Smooth muscle cell (in vitro differentiated cells): ENCODE data around the gene RIC3. TPM values are rescaled to one million over a fixed set of nuclear protein-coding genes. Genes with fewer than 3 reads are reported as not detected.
"Not testable (repeated sequence)": the region's sequence is repeated elsewhere in the genome, so short reads cannot be mapped to it uniquely, and the experiment has no call there.

Experiments
- DNase-seq: peaks from one replicate; lab custom pipeline; 2025; ENCODE audit not compliant: unreplicated experiment; lab: John Stamatoyannopoulos, UW
- H2AFZ ChIP-seq: fragments of 200-600 bp; sonication (generic); 2 replicates; pipeline ENCODE4 v1.6.0; 2016; ENCODE audit warnings: antibody characterized with exemption, low read depth, mild to moderate bottlenecking
- H3F3A ChIP-seq: fragments of 200-600 bp; sonication (generic); 2 replicates; pipeline ENCODE4 v1.6.0; 2017; ENCODE audit warnings: antibody characterized with exemption, low read depth
- H3K27ac ChIP-seq: fragments of 200-600 bp; sonication (generic); 2 replicates; pipeline ENCODE4 v1.5.1; 2016; ENCODE audit warnings: low read depth, mild to moderate bottlenecking
- H3K27me3 ChIP-seq: fragments of 200-600 bp; sonication (generic); 2 replicates; pipeline ENCODE4 v1.6.1; 2016; ENCODE audit warnings: low read depth, mild to moderate bottlenecking
- H3K36me3 ChIP-seq: fragments of 200-600 bp; sonication (generic); 2 replicates; pipeline ENCODE4 v1.5.1; 2016; ENCODE audit warnings: low read depth
- H3K4me1 ChIP-seq: fragments of 200-600 bp; sonication (generic); 2 replicates; pipeline ENCODE4 v1.5.1; 2016; ENCODE audit warnings: low read depth
- H3K4me2 ChIP-seq: fragments of 200-600 bp; sonication (generic); 2 replicates; pipeline ENCODE4 v1.6.0; 2016; ENCODE audit warnings: mild to moderate bottlenecking
- H3K4me3 ChIP-seq: fragments of 200-600 bp; sonication (generic); 2 replicates; pipeline ENCODE4 v1.5.1; 2016; ENCODE audit warnings: mild to moderate bottlenecking
- H3K79me2 ChIP-seq: fragments of 200-600 bp; sonication (generic); 2 replicates; pipeline ENCODE4 v1.6.0; 2016; ENCODE audit warnings: low read depth, mild to moderate bottlenecking
- H3K9ac ChIP-seq: fragments of 200-600 bp; sonication (generic); 2 replicates; pipeline ENCODE4 v1.6.0; 2016; ENCODE audit warnings: low read depth
- H3K9me3 ChIP-seq: fragments of 200-600 bp; sonication (generic); replicated peaks from 2 replicates; pipeline ENCODE4 v1.5.1; 2016; ENCODE audit warnings: low read depth
- H4K20me1 ChIP-seq: fragments of 200-600 bp; sonication (generic); 2 replicates; pipeline ENCODE4 v1.6.0; 2016; ENCODE audit warnings: low read depth
- WGBS: methylation state at CpG from one replicate; pipeline ENCODE4 v1.1.7; 2016; ENCODE audit warnings: low lambda C conversion rate; 5-methylcytosine and 5-hydroxymethylcytosine counted together
- polyA plus RNA-seq: library from polyadenylated mRNA; unstranded; fragments of >200 nt; fragmentation: Nextera tagmentation; extraction: Ambion mirVana; gene quantifications from 2 replicates; pipeline ENCODE4 v1.2.1, GENCODE V29; 2016
- total RNA-seq: library from RNA; depleted of rRNA; stranded (reverse); fragments of >200 nt; gene quantifications from 2 replicates; pipeline ENCODE4 v1.2.3, GENCODE V29; 2014
- TF ChIP-seq, protein P1 (sequence below): fragments of 200-600 bp; sonication (generic); IDR thresholded peaks from 2 replicates; pipeline ENCODE4 v1.5.1; 2017; ENCODE audit warnings: borderline replicate concordance, mild to moderate bottlenecking, antibody characterized with exemption; ENCODE audit not compliant: insufficient read depth, poor library complexity, severe bottlenecking

Gene RIC3
- total and polyA plus RNA-seq, 2 experiments from 2014 or later = 0.35 to 3.1 TPM

DNA sequence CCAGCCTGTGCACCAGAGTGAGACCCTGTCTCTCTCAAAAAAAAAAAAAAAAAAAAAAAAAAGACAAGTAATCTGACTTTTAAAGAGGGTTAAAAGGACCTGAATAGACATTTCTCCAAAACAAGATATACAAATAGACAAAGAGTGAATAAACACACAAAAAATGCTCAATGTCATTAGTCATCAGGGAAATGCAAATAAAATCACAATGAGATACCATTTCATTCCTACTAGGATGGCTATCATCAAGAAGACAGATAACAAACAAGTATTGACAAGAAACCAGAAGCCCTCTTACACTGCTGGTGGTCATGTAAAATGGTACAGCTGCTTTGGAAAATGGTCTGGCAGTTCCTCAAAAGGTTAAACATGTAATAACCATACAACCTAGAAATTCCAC is 4.1 kb downstream of the RIC3 start:
- Histone ChIP-seq H3K79me2 (no peaks in the 10 kb centered on the region), H4K20me1 (no peaks in the 10 kb centered on the region), H2AFZ (no peak overlapping the region), H3F3A (no peaks in the 10 kb centered on the region), H3K4me1 (peaks cover 13% of the 10 kb centered on the region), H3K27me3 (peaks cover 39% of the 10 kb centered on the region), H3K27ac (no peak overlapping the region), H3K36me3 (no peaks in the 10 kb centered on the region), H3K4me3 (no peak overlapping the region), H3K9ac (no peak overlapping the region), H3K9me3 (no peaks in the 10 kb centered on the region), H3K4me2 (no peak overlapping the region)
- DNase-seq = no peak
- TF ChIP-seq, protein P1, sequence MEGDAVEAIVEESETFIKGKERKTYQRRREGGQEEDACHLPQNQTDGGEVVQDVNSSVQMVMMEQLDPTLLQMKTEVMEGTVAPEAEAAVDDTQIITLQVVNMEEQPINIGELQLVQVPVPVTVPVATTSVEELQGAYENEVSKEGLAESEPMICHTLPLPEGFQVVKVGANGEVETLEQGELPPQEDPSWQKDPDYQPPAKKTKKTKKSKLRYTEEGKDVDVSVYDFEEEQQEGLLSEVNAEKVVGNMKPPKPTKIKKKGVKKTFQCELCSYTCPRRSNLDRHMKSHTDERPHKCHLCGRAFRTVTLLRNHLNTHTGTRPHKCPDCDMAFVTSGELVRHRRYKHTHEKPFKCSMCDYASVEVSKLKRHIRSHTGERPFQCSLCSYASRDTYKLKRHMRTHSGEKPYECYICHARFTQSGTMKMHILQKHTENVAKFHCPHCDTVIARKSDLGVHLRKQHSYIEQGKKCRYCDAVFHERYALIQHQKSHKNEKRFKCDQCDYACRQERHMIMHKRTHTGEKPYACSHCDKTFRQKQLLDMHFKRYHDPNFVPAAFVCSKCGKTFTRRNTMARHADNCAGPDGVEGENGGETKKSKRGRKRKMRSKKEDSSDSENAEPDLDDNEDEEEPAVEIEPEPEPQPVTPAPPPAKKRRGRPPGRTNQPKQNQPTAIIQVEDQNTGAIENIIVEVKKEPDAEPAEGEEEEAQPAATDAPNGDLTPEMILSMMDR = no peak

- not testable (repeated sequence) for H4K20me1 ChIP-seq, H3F3A ChIP-seq, H3K79me2 ChIP-seq, H3K4me1 ChIP-seq, H3K4me2 ChIP-seq, H3K36me3 ChIP-seq, H3K9me3 ChIP-seq, H2AFZ ChIP-seq, H3K27ac ChIP-seq, H3K4me3 ChIP-seq, H3K27me3 ChIP-seq, DNase-seq, H3K9ac ChIP-seq
- WGBS = 79% methylated on average over 13 of the region's 13 CpGs
These were observed 7.1 kb downstream of the RIC3 start for GRCh38 chr11:8161627-8162304.

GRCh38 chr11:8156877-8157276 is 11.9 kb downstream of the RIC3 start:
- Histone ChIP-seq H2AFZ (no peak overlapping the region), H3K27me3 (no peaks in the 10 kb centered on the region), H3K79me2 (no peaks in the 10 kb centered on the region), H3K9ac (no peak overlapping the region), H3K4me3 (no peak overlapping the region), H4K20me1 (no peaks in the 10 kb centered on the region), H3K36me3 (no peaks in the 10 kb centered on the region), H3K27ac (no peak overlapping the region), H3F3A (no peaks in the 10 kb centered on the region), H3K9me3 (no peaks in the 10 kb centered on the region), H3K4me2 (no peak overlapping the region), H3K4me1 (no peaks in the 10 kb centered on the region)
- 51% methylated on average over 3 of the region's 3 CpGs for WGBS
- no peak for DNase-seq
- TF ChIP-seq, protein P1 = no peak

DNA sequence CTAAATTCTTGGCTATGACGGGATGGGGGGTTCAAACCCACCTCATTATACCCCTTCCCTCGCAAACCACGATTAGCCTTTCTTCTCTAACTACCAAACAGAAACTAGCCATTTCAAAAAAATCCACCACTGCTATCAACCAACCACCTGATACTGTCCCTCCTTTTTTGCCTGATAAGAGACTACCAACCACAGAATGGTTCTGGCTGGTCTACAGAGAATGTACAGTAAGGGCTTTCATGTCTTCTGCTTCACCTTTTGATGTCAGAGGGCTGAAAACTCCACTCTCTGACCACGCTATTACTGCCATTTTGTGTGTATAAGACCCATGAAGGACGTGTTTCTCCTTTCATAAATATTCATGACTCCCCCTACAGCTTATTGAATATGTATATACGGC is 19.1 kb downstream of the RIC3 start:
- H3F3A ChIP-seq = no peaks in the 10 kb centered on the region
- no peaks in the 10 kb centered on the region for H3K9me3 ChIP-seq
- H3K27ac ChIP-seq = no peak overlapping the region
- H4K20me1 ChIP-seq = no peaks in the 10 kb centered on the region
- TF ChIP-seq, protein P1 = no peak
- no peak overlapping the region for H2AFZ ChIP-seq
- no peak overlapping the region for H3K4me2 ChIP-seq
- no peaks in the 10 kb centered on the region for H3K36me3 ChIP-seq
- no peak overlapping the region for H3K4me3 ChIP-seq
- H3K79me2 ChIP-seq = no peaks in the 10 kb centered on the region
- no peak overlapping the region for H3K9ac ChIP-seq
- H3K27me3 ChIP-seq = no peaks in the 10 kb centered on the region
- 96% methylated on average over 6 of the region's 6 CpGs for WGBS
- DNase-seq = no peak
- H3K4me1 ChIP-seq = no peaks in the 10 kb centered on the region
